ENCODE results near the gene TAF15.

GRCh38 chr17:35816723-35817122 lies 7.4 kb downstream of the TAF15 start:
- TF ChIP-seq CTCF (IDR thresholded peaks at IDR 0.05) (no peak), POLR2A (IDR thresholded peaks at IDR 0.05) (no peak)

Measured in tibial nerve (tissue), 3 donors.